Measurements from ENCODE around the gene OXCT2. TPM values are rescaled to one million over a fixed set of nuclear protein-coding genes. Genes with fewer than 3 reads are reported as not detected.

The OXCT2 gene
- polyA plus RNA-seq, 2 of the 4 experiments (the other 2 are of a cell fraction) = 0.21 to 0.23 TPM

GRCh38 chr1:39755965-39756659 lies 15.0 kb downstream of the OXCT2 start:
- WGBS (ENCODE audit: missing lambda C conversion rate) = 92% methylated on average over 6 of the region's 9 CpGs
- H3K4me2 ChIP-seq = no peak overlapping the region
- TF ChIP-seq E2F6 (IDR thresholded peaks at IDR 0.05; ENCODE audit: borderline replicate concordance, low read depth) = no peak
- no peak for TF ChIP-seq HMGXB4 (CRISPR knock-in tag; IDR thresholded peaks at IDR 0.05; ENCODE audit: borderline replicate concordance)
- no peak for TF ChIP-seq CHD4 (IDR thresholded peaks at IDR 0.05; ENCODE audit: borderline replicate concordance)
- no peak for TF ChIP-seq ZFP36 (IDR thresholded peaks at IDR 0.05; ENCODE audit: borderline replicate concordance, partially characterized antibody)
- no peak for TF ChIP-seq FOSB (CRISPR knock-in tag; IDR thresholded peaks at IDR 0.05)
- no peak for TF ChIP-seq CTCF (IDR thresholded peaks at IDR 0.05)
- no peak for TF ChIP-seq SREBF2 (IDR thresholded peaks at IDR 0.05)
- TF ChIP-seq SMC3 (IDR thresholded peaks at IDR 0.05) = no peak
- TF ChIP-seq GATA3 (IDR thresholded peaks at IDR 0.05; ENCODE audit: borderline replicate concordance) = no peak
- no peak for TF ChIP-seq CEBPB (IDR thresholded peaks at IDR 0.05)
- no peak for TF ChIP-seq EHF (CRISPR knock-in tag; IDR thresholded peaks at IDR 0.05)
- TF ChIP-seq, protein P1, sequence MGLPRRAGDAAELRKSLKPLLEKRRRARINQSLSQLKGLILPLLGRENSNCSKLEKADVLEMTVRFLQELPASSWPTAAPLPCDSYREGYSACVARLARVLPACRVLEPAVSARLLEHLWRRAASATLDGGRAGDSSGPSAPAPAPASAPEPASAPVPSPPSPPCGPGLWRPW (IDR thresholded peaks at IDR 0.05) = no peak
- TF ChIP-seq CBX8 (IDR thresholded peaks at IDR 0.05) = no peak
- no peak for TF ChIP-seq NPAS2 (CRISPR knock-in tag; IDR thresholded peaks at IDR 0.05; ENCODE audit: borderline replicate concordance)
- TF ChIP-seq BHLHE40 (IDR thresholded peaks at IDR 0.05; ENCODE audit: low read depth, low read length) = no peak
- TF ChIP-seq POLR2A (IDR thresholded peaks at IDR 0.05; ENCODE audit: low read length) = no peak
- no peak for TF ChIP-seq NFE2L2 (conservative IDR thresholded peaks at IDR 0.05; ENCODE audit: low read length)
- TF ChIP-seq CHD2 (IDR thresholded peaks at IDR 0.05; ENCODE audit: low read length, partially characterized antibody) = no peak
- no peak for TF ChIP-seq FOSL2 (IDR thresholded peaks at IDR 0.05)
- no peak for TF ChIP-seq FOSL2 (CRISPR knock-in tag; IDR thresholded peaks at IDR 0.05)
- ChIA-PET CTCF (no interaction called here), POLR2A (no interaction called here)
- H3K4me3 ChIP-seq = no peak overlapping the region
- ATAC-seq (no peak), FAIRE-seq (no peak), DNase-seq (ENCODE audit: low read depth in 1 of 2, low spot score in 1 of 2) (no peak)
- no peak overlapping the region for H3K27ac ChIP-seq
- no peaks in the 10 kb centered on the region for H3K4me1 ChIP-seq
- H3K9me3 ChIP-seq = no peaks in the 10 kb centered on the region

- ATAC-seq = no peak
- H3K4me1 ChIP-seq = no peaks in the 10 kb centered on the region
- TF ChIP-seq FOXS1 (CRISPR knock-in tag; IDR thresholded peaks at IDR 0.05) (no peak), EHMT2 (IDR thresholded peaks at IDR 0.05; ENCODE audit: low read depth) (no peak)
- POLR2A ChIA-PET = interaction anchor here (0.6 to 1.0 kb wide), 2 partner anchors 16 to 198 kb away, joined by 3 to 4 read pairs; partner anchors contain the start of gene PPIE
- CTCF ChIA-PET = no interaction called here
- no peak overlapping the region for H3K27ac ChIP-seq
- no peak overlapping the region for H3K4me3 ChIP-seq
- no peak overlapping the region for H3K4me2 ChIP-seq
- no peaks in the 10 kb centered on the region for H3K9me3 ChIP-seq
- WGBS (ENCODE audit: missing lambda C conversion rate) = 90% methylated on average over 2 of the region's 2 CpGs
- FAIRE-seq = no peak
- no peak for DNase-seq (ENCODE audit: low read depth in 1 of 2, low spot score in 1 of 2)
Measured at GRCh38 chr1:39754906-39755504, 16.1 kb downstream of the OXCT2 start.
